Aorta (tissue), 5 donors: ENCODE results near the gene CDC6. TPM values are rescaled to one million over a fixed set of nuclear protein-coding genes. Genes with fewer than 3 reads are reported as not detected.
"Not testable (repeated sequence)": the region's sequence is repeated elsewhere in the genome, so short reads cannot be mapped to it uniquely, and the experiment has no call there.

ENCODE experiments used
- ATAC-seq: fragments of 200-7000 bp; cut with Tn5 transposase; one replicate; pipeline ENCODE4 v1.9.1; 2022; ENCODE audit warnings: moderate library complexity; ENCODE audit not compliant: low FRiP score
- DNase-seq, 2 donors: peaks; one replicate each; pipeline ENCODE4 v3.0.0-alpha.2; 2020
- H3K27ac ChIP-seq, 2 donors: one replicate each; pipeline ENCODE4 v1.5.1; 2013; ENCODE audit warnings: low read length in 2 of 2, mild to moderate bottlenecking in 2 of 2, moderate library complexity in 2 of 2, control low read depth in 1 of 2, inconsistent platforms in 1 of 2, low read depth in 1 of 2
- H3K27me3 ChIP-seq, 2 donors: one replicate each; pipeline ENCODE4 v1.6.1; 2013; ENCODE audit warnings: control low read depth in 1 of 2, low read length in 1 of 2, mild to moderate bottlenecking in 1 of 2, moderate library complexity in 1 of 2; ENCODE audit not compliant: insufficient read depth in 2 of 2, control insufficient read depth in 1 of 2
- H3K36me3 ChIP-seq, 2 donors: one replicate each; pipeline ENCODE4 v1.6.1; 2013; ENCODE audit warnings: control low read depth in 1 of 2, low read length in 1 of 2, mild to moderate bottlenecking in 1 of 2; ENCODE audit not compliant: insufficient read depth in 2 of 2, control insufficient read depth in 1 of 2
- H3K4me1 ChIP-seq, 2 donors: one replicate each; pipeline ENCODE4 v1.6.1; 2013; ENCODE audit warnings: low read length in 2 of 2, control low read depth in 1 of 2, mild to moderate bottlenecking in 1 of 2, moderate library complexity in 1 of 2; ENCODE audit not compliant: insufficient read depth in 2 of 2, control insufficient read depth in 1 of 2
- H3K4me3 ChIP-seq, 2 donors: one replicate each; pipeline ENCODE4 v1.5.1; 2013; ENCODE audit warnings: low read length in 2 of 2, control low read depth in 1 of 2, mild to moderate bottlenecking in 1 of 2
- H3K9me3 ChIP-seq: one replicate; pipeline ENCODE4 v1.6.1; 2013; ENCODE audit warnings: mild to moderate bottlenecking, low read length; ENCODE audit not compliant: control insufficient read depth
- WGBS, 2 donors: extraction: QIAGEN DNeasy Blood & Tissue Kit; methylation state at CpG; one replicate each; pipeline ENCODE4 v1.1.7; 2013; 5-methylcytosine and 5-hydroxymethylcytosine counted together
- intact Hi-C, 2 donors: fragments of 100-400 bp; cut with DNase I; formaldehyde crosslinking; loops; one replicate each; pipeline versions ENCODE4 v1.14.2 to v1.15.0; 2022
- polyA plus RNA-seq, 2 donors: library from polyadenylated mRNA; stranded (reverse); fragments of 200-250 nt; gene quantifications; one replicate each; pipeline ENCODE4 v1.2.3, GENCODE V29; 2013
- total RNA-seq, 2 donors: library from RNA; stranded (reverse); fragmentation: NEBNext Ultra II Directional; extraction: Animal tissue kit (Norgen Biotek cat#: 25700); gene quantifications; one replicate each; pipeline ENCODE4 v1.2.1, GENCODE V29; 2021
- donor health status: healthy with polysubstance abuse.
- donor health status: Bipolar disorder and iron deficiency.
- donor health status: DM: no; HTN: no; CAD: no.
- donor health status: DM: no; HTN: no; CAD: no.
- donor health status: DM: yes; HTN: yes; CAD: no.

Gene CDC6
- total and polyA plus RNA-seq, 4 donors: 0.38 to 2.5 (median 1.7) TPM

DNA sequence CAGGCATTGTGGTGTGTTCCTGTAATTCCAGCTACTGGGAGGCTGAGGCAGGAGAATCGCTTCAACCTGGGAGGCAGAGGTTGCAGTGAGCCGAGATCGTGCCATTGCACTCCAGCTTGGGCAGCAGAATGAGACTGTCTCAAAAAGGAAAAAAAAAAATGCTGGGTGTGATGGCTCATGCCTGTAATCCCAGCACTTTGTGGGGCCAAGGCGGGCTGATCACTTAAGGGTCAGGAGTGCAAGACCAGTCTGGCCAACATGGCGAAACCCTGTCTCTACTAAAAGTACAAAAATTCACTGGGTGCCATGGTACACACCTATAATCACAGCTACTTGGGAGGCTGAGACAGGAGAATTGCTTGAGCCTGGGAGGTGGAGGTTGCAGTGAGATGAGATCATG lies 17.2 kb downstream of the CDC6 start:
- WGBS, 2 donors: 94 to 97% methylated on average over 5 of the region's 5 CpGs
- not testable (repeated sequence) for H3K36me3 ChIP-seq, DNase-seq, H3K9me3 ChIP-seq, H3K27me3 ChIP-seq, ATAC-seq, H3K4me3 ChIP-seq, H3K4me1 ChIP-seq, H3K27ac ChIP-seq
- intact Hi-C loops: loop anchor here in 1 of 2 donors (10.0 kb wide), 1 partner anchor 110 kb away; the partner anchor contains the start of gene TOP2A

DNA sequence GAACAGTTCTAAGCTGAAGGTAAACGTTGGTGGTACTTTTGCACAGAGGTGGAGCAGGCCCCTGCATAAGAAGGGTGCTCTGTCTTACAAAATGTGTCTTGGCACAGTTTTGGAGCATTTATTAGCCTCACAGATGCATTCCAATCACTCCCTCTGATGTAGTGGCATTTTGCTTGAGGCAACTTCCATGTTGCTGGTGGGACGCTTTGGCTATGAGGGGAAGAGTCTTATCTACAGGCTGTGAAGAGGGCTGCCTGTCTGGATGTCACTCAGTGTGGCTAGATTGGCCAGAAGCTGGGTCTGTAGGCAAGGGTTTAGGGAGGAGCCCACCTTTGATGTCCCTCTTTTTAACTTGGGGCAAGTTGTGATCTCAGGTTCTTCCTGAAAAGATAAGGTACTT lies 18.7 kb downstream of the CDC6 start:
- 70 to 80% methylated on average over 2 of the region's 2 CpGs for WGBS, 2 donors
- H3K4me3 ChIP-seq: no peak overlapping the region
- DNase-seq (no peak), ATAC-seq (no peak)
- peaks cover 3 to 5% of the 10 kb centered on the region in 2 donors for H3K4me1 ChIP-seq
- no peaks in the 10 kb centered on the region for H3K36me3 ChIP-seq
- no peak overlapping the region for H3K27ac ChIP-seq
- H3K9me3 ChIP-seq: no peaks in the 10 kb centered on the region
- intact Hi-C loops: loop anchor here in 1 of 2 donors (10.0 kb wide), 1 partner anchor 108 kb away; the partner anchor contains the start of gene TOP2A
- H3K27me3 ChIP-seq: no peaks in the 10 kb centered on the region

DNA sequence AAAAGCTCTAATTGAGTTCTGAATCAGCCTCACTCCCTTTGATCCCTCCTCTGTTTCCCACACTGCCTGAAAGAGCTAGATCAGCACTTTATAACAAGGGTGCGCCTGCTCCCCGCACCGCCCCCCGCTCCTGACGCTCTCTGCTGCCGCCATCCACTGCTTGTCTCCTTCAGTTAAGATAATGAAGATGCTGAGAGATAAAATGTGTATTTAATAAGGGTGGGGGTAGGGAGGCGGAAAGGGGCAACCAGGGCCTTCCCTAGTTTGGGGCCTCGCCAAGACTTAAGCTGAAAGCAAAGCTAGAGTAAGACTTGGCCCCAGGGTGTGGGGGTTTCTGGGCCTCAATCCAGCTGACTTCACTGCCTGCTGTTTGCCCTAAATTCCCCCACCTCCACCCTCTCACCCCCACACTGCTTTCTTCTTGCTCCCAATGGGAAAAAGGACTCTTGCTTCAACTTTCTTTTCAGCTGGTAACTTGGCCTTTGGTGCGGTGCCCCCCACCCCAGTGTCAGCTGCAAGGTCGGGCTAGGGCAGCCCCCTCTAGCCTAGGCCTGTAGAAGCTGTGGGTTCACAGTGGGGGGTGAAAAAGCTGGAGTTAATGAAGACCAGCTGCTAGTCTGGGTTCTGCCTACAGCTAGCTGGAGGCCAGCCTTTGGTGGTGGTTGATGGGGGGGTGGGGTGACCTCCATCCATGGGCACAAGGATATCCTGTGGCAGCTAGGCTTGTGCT lies 19.5 kb downstream of the CDC6 start:
- Histone ChIP-seq H3K9me3 (no peaks in the 10 kb centered on the region), H3K36me3 (no peaks in the 10 kb centered on the region), H3K4me3 (no peak overlapping the region), H3K27ac (no peak overlapping the region), H3K4me1 (peaks cover 3 to 5% of the 10 kb centered on the region in 2 donors), H3K27me3 (no peaks in the 10 kb centered on the region)
- no peak for DNase-seq
- intact Hi-C loops: loop anchor here in 1 of 2 donors (10.0 kb wide), 1 partner anchor 108 kb away; the partner anchor contains the start of gene TOP2A
- 74 to 79% methylated on average over 10 of the region's 10 CpGs for WGBS, 2 donors
- no peak for ATAC-seq

DNA sequence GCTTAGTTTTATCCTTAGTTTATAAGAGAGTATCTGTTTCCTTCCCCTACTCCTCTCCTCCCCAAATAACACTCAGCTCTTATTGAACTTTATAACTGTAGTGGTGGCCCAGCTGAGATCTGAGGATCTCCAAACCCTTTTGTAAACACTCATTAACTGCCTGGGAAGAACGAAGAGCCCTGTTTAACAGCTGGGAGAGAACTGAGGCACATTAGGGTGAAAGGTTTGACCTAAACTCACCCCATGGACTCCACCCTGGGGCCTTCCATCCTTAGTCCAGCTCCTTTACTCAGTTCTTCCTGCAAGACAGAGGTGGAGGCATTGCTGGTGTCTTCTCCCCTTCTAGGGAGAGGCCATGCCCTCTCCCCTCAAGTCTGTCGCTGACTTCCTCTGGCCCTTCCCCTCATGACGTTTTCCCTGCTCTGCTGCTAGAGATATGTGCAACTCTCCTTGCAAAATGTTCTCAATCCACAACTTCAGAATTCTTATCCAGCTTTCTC lies 20.1 kb downstream of the CDC6 start:
- WGBS, 2 donors: 77 to 81% methylated on average over 3 of the region's 3 CpGs
- no peaks in the 10 kb centered on the region for H3K36me3 ChIP-seq
- no peak for DNase-seq
- H3K9me3 ChIP-seq: no peaks in the 10 kb centered on the region
- H3K27ac ChIP-seq: no peak overlapping the region
- H3K27me3 ChIP-seq: no peaks in the 10 kb centered on the region
- no peak for ATAC-seq
- intact Hi-C loops: loop anchor here in 1 of 2 donors (10.0 kb wide), 1 partner anchor 107 kb away; the partner anchor contains the start of gene TOP2A
- H3K4me3 ChIP-seq: no peak overlapping the region
- H3K4me1 ChIP-seq: peaks cover 3 to 6% of the 10 kb centered on the region in 2 donors

DNA sequence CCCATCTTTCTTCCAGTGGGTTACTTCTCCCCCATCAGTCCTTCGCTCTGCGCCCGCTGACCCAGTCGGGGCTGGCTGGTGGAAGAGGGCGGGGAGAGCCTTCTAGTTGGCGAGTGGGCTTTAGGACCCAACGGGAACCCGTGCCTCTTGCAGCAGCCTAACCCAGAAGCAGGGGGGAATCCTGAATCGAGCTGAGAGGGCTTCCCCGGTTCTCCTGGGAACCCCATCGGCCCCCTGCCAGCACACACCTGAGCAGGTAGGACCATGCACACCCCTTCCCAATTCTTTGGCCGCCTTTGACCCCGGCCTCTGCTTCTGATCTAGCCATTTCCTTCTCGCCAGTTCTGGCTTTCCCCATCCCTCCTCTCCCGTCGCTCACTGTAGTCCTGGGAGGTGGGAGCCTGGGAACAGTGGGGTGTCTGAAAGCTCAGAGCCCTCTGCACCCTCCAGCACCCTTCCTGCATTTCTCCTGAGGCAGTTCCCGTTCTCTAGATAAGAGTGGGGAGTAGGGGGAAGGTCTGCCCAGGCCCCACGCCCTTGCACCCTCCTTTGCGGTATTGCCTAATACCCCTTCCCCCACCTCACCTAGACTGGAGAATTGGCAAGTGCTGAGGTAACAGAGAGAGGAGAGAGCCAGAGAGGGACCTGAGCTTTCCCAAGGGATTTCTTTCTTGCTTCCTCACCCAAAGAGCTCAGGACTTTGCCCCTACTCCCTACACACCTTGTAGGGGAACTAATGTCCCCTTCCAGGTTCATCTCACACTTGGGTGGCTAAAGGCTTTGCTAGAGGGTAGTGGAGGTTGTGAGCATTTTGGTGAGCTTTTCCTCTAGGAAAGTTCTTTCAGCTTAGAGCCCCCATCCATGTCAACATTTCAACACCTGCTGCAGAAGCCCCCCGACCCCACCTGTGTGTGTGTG lies 21.6 kb downstream of the CDC6 start, which contains the start of gene RARA:
RARA (plus strand) TSS at position 150 of the 918 bp plus-strand sequence. CDS start 22,039 bp downstream, outside the sequence.
- 6% methylated on average over 20 of the region's 20 CpGs for WGBS, 2 donors

DNA sequence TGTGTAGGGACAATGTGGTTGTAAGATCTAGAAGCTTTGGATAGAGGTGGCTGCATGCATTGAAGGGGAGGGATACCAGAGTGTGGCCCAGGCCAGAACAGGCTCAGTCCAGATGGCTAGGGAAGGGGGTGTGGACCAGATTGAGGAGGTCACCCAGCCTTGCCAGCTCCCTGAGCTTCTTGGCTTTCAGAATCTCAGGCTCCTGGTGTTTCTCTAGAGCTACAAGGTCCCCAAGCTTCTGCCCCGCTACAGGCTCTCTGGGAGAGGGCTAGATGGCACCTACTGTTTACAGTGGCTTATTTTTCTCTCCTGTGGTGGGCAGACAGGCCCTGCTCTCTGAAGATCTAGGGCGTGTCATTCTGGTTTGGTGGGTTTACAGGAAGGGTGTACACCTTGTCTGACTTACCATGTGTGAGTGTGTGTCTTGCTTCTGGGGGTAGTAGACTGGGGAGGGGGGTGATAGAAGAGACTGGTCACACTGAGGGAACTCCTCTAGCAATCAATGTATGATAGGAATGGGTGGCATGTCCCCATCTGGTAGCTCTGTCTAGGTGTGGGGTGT lies 22.4 kb downstream of the CDC6 start:
- peak overlapping the region in 1 of 2 donors; percentile 22 for H3K27ac ChIP-seq
- ATAC-seq (no peak), DNase-seq (no peak)

More for the DNA sequence above, 21.6 kb downstream of the CDC6 start, which contains the start of gene RARA:
- peak within 1 kb of the TSS in 1 of 2 donors; percentile 43 for H3K4me3 ChIP-seq
- DNase-seq (peak in 1 of 2 donors; percentile 80), ATAC-seq (no peak)
- peak within 1 kb of the TSS in 1 of 2 donors; percentile 49 for H3K27ac ChIP-seq
- H3K4me1 ChIP-seq: peaks cover 5 to 10% of the 10 kb centered on the region in 2 donors
- no peaks in the 10 kb centered on the region for H3K36me3 ChIP-seq
- H3K27me3 ChIP-seq: no peaks in the 10 kb centered on the region
- intact Hi-C loops: loop anchor here in 1 of 2 donors (10.0 kb wide), 1 partner anchor 106 kb away; the partner anchor contains the start of gene TOP2A
- no peaks in the 10 kb centered on the region for H3K9me3 ChIP-seq

DNA sequence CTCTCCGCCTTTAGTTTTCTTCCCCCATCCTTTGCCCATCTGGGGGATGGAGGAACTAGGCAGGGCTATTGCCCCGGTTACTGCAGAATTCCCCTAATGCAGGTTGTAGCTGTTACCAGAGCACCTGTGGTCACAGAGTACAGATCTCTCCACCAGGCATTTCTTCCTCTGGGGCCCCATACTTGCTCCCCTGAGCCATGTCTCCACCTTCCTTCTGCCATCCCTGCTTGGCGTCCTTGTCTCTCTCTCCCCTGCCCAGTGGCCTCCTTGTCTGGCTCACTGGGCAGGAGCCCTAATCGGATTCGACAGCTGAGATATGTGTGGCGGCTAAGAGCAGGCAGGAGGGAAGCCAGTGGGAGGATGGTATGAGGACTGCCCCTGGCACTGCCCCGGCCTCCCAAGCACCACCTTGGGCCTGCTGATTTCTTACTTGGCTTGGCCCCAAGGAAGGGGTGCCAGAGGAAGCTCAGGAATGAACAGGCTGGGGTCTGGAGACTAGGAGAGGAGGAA lies 23.3 kb downstream of the CDC6 start:
- peak overlapping the region in 1 of 2 donors; percentile 90 for H3K27ac ChIP-seq
- peaks cover 5 to 10% of the 10 kb centered on the region in 2 donors for H3K4me1 ChIP-seq
- intact Hi-C loops: loop anchor here in 1 of 2 donors (2.0 kb wide), 1 partner anchor 34 kb away; no protein-coding TSS in a partner anchor
- no peaks in the 10 kb centered on the region for H3K27me3 ChIP-seq
- 26% methylated on average over 7 of the region's 7 CpGs for WGBS, 2 donors
- ATAC-seq (no peak), DNase-seq (no peak)
- H3K9me3 ChIP-seq: no peaks in the 10 kb centered on the region
- H3K4me3 ChIP-seq: no peak overlapping the region
- H3K36me3 ChIP-seq: no peaks in the 10 kb centered on the region

More for the DNA sequence above, 22.4 kb downstream of the CDC6 start:
- no peaks in the 10 kb centered on the region for H3K9me3 ChIP-seq
- WGBS, 2 donors: 71 to 84% methylated on average over 2 of the region's 2 CpGs
- no peaks in the 10 kb centered on the region for H3K27me3 ChIP-seq
- intact Hi-C loops: loop anchor here in 1 of 2 donors (2.0 to 10.0 kb wide), 2 partner anchors 35 to 105 kb away; partner anchors contain the start of gene TOP2A
- H3K36me3 ChIP-seq: no peaks in the 10 kb centered on the region
- H3K4me3 ChIP-seq: no peak overlapping the region
- peaks cover 5 to 10% of the 10 kb centered on the region in 2 donors for H3K4me1 ChIP-seq
